Fibroblast of villous mesenchyme (primary cell): ENCODE measurements around the gene ST6GALNAC3. TPM values are rescaled to one million over a fixed set of nuclear protein-coding genes. Genes with fewer than 3 reads are reported as not detected.
A peak's percentile ranks its signal among the peaks of the same experiment; 100 is the strongest.

ENCODE experiments used
- DNase-seq: peaks from one replicate; pipeline ENCODE4 v3.0.0-alpha.2; 2010; ENCODE audit warnings: low read depth
- H3K4me3 ChIP-seq: 2 replicates; pipeline ENCODE4 v1.5.1; 2011; ENCODE audit warnings: low read depth, mild to moderate bottlenecking, low read length
- CTCF ChIP-seq: IDR thresholded peaks from 2 replicates; pipeline ENCODE4 v1.5.1; 2012; ENCODE audit warnings: low read depth, mild to moderate bottlenecking, low read length; ENCODE audit not compliant: insufficient read depth
- total RNA-seq: library from RNA; depleted of rRNA; stranded (reverse); fragments of >200 nt; gene quantifications from 2 replicates; pipeline ENCODE4 v1.2.3, GENCODE V29; 2012

The ST6GALNAC3 gene
- total RNA-seq, 1 donor, result 1.3 TPM

- no peak for TF ChIP-seq CTCF
- no peak for DNase-seq
- no peak overlapping the region for H3K4me3 ChIP-seq
Observed at GRCh38 chr1:76366726-76367125, 292.2 kb downstream of the ST6GALNAC3 start.

GRCh38 chr1:76371941-76372340 lies 297.4 kb downstream of the ST6GALNAC3 start:
- no peak for DNase-seq
- H3K4me3 ChIP-seq, result no peak overlapping the region
- TF ChIP-seq CTCF, result no peak

- TF ChIP-seq CTCF, result no peak
- no peak overlapping the region for H3K4me3 ChIP-seq
- no peak for DNase-seq
Observed at GRCh38 chr1:76374086-76374485, 299.5 kb downstream of the ST6GALNAC3 start.

- no peak overlapping the region for H3K4me3 ChIP-seq
- TF ChIP-seq CTCF, result no peak
- no peak for DNase-seq
Observed at GRCh38 chr1:76377247-76377646, 302.7 kb downstream of the ST6GALNAC3 start.

- no peak for DNase-seq
- TF ChIP-seq CTCF, result no peak
Observed at GRCh38 chr1:76379506-76379905, 305.0 kb downstream of the ST6GALNAC3 start.

GRCh38 chr1:76381450-76382097 lies 307.0 kb downstream of the ST6GALNAC3 start:
- peak; percentile 6 for DNase-seq
- no peak overlapping the region for H3K4me3 ChIP-seq
- TF ChIP-seq CTCF, result no peak

More at GRCh38 chr1:76379506-76379905, 305.0 kb downstream of the ST6GALNAC3 start:
- H3K4me3 ChIP-seq, result no peak overlapping the region

GRCh38 chr1:76388261-76388660 lies 313.7 kb downstream of the ST6GALNAC3 start:
- H3K4me3 ChIP-seq, result no peak overlapping the region
- no peak for TF ChIP-seq CTCF
- no peak for DNase-seq
